HUDEP-2 (cell line): ENCODE data around the gene NOD1.
A peak's percentile ranks its signal among the peaks of the same experiment; 100 is the strongest.
"Not testable (repeated sequence)": the region's sequence is repeated elsewhere in the genome, so short reads cannot be mapped to it uniquely, and the experiment has no call there.

Experiments used
- DNase-seq, 76 experiments: peaks; one replicate each; lab custom pipeline; 2025; ENCODE audit not compliant: unreplicated experiment in 76 of 76; lab: John Stamatoyannopoulos, UW

The NOD1 gene

GRCh38 chr7:30505174-30505697, 26.7 kb upstream of the NOD1 start:
- peak in 1 of 76 experiments; percentile 78 for DNase-seq

- peak in 75 of 76 experiments; percentile 45 to 99 (median 98) for DNase-seq
Measured at GRCh38 chr7:30504301-30505173, 26.0 kb upstream of the NOD1 start, which contains the start of gene GGCT. TSS of gene GGCT (minus strand) at chr7:30504829. CDS start at chr7:30504709, 120 bp downstream.

DNA sequence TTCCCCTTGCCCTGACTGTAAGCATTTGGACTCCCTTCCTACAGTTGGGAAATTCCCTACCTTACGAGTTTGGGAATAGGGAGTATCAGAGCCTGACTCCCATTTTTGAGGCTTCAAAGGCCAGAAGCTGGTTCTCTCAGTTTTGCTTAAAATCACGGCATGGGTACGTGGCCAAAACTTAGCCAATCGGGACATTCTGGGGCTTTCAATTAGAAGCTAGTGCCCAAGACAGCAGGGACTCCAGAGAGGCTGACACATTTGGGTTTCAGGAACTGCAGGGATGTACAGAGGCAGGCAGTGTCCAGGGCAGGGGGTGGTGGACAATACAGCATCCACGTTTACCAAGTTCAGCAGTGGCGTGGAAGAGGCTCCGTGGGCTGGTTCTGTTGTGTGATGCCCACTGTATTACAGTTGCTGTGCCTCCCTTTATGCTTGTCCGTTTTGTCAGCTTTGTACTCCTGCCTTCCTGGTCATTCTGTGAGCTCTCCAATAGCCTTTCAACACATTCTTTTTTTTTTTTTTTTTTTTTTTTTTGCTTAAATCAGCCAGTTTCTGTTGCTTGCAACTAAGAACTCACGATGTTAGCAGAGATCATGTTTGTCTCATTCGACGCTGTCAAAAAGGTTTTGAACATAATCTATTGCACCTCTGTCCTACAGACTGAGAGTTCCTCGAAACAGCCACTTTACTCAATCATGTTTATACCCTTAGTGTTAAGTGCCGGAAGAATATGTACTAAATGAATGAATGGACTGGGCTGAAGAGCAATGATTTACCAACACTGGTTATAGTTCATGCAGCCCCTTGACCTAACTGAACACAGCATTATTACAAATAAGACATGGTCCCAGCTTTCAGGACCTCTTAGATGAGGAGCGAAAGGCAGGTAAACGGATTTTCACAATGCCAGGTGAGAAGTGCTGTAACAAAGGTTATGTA, 25.0 kb upstream of the NOD1 start:
- DNase-seq, result no peak

GRCh38 chr7:30502470-30503251, 24.1 kb upstream of the NOD1 start:
- DNase-seq, result no peak

DNA sequence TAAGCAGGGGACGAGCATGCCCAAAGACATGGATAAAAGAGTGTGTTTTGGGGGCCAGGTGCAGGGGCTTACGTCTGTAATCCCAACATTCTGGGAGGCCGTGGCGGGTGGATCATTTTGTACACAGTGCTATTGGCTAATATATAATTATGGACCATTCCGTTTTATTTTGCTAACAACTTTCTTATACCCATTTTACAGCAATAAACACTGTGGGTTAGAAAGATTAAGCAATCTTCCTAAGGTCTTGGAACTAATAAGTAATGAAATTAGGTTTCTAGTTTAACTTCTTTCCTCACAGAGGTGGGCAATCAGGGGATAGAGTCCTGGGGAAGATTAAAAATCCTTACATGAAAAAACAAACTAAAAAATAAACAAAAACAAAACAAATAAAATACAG, 22.7 kb upstream of the NOD1 start:
- no peak for DNase-seq

- DNase-seq, result no peak
Measured at GRCh38 chr7:30493228-30493627, 14.6 kb upstream of the NOD1 start.

DNA sequence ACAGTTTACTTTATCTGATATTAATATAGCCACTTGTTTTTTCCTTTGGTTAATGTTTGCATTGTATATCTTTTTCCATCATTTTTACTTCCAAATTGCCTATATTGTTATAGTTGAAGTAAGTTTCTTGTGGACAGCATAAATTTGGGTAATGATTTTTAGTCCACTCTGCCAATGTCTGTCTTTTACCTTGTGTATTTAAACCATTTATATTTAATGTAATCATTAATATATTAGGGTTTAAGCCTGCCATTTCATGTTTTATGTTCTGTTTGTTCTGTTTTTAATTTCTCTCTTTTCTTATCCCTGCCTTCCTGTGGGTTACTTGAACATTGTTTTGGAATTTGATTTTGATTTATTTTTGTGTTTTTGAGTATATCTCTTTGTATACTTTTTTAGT, 12.8 kb upstream of the NOD1 start:
- no peak for DNase-seq

DNA sequence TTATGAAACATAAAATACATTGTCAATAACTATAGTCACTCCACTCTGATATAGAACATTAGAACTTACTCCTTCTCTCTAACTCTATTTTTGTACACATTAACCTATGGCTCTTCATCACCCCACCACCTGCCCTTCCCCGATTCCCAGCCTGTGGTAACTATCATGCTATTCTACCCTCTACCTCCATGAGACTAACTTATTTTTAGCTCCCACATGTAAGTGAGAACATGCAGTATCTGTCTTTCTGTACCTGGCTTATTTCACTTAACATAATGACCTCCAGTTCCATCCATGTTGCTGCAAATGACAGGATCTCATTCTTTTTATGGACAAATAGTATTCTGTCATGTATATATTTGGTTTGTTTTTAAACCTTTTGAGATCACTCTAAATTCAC, 8.8 kb upstream of the NOD1 start:
- DNase-seq, result no peak

DNA sequence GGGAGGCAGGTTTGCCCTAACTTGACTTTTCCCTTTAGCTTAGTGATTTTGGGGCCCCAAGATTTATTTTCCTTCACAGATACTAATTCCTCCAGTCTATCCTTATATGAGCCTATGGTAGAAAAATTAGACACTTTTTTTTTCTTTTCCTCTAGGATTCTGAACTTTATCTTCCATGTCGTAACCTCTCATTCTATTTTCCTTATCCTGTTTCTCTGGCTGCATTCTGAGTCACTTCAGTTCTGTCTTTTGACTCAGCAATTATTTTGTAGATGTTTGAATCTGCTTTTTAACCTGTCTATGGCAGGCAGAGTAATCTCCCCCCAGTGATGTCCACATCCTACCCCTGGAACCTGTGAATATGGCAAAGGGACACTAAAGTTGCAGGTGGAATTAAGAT, 7.1 kb upstream of the NOD1 start:
- DNase-seq, result no peak

DNA sequence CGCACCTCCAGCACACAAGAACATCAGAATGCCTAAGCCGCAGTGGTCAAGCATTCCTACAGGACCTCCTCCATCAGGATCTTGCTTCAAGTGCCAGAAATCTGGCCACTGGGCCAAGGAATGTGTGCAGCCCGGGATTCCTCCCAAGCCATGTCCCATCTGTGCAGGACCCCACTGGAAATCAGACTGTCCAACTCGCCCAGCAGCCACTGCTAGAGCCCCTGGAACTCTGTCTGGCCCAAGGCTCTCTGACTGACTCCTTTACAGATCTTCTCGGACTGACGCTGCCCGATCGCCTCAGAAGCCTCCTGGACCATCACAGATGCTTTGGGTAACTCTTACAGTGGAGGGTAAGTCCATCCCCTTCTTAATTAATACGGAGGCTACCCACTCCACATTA, 2.8 kb upstream of the NOD1 start:
- DNase-seq, result not testable (repeated sequence)

GRCh38 chr7:30479202-30480120, 877 bp upstream of the NOD1 start:
- peak in 7 of 76 experiments; percentile 11 to 49 (median 26) for DNase-seq

GRCh38 chr7:30476459-30477145, 2.0 kb downstream of the NOD1 start:
- DNase-seq, result no peak

DNA sequence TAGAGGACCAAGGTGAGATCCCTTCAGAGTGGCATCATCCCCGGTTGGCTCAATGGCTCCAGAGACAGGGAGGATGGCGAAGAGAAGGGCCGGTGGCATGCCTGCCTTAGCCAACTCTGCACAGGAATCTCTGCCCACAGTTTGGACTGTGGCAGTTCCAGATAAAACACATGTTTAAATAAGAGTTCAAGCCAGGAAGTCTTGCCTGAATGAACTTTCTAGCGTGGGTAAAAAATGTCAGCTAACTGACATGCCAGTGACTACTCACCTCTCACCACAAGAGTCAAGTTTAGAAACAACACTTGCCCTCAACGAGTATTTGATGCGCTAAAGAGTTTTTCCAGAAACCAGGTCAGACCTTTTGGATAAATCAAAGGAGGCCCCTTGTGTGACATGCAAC, 3.0 kb downstream of the NOD1 start:
- DNase-seq, result no peak

- DNase-seq, result no peak
Measured at GRCh38 chr7:30474893-30475292, 3.7 kb downstream of the NOD1 start.

GRCh38 chr7:30474485-30474884, 4.1 kb downstream of the NOD1 start:
- no peak for DNase-seq

- no peak for DNase-seq
Measured at GRCh38 chr7:30473903-30474302, 4.7 kb downstream of the NOD1 start.

DNA sequence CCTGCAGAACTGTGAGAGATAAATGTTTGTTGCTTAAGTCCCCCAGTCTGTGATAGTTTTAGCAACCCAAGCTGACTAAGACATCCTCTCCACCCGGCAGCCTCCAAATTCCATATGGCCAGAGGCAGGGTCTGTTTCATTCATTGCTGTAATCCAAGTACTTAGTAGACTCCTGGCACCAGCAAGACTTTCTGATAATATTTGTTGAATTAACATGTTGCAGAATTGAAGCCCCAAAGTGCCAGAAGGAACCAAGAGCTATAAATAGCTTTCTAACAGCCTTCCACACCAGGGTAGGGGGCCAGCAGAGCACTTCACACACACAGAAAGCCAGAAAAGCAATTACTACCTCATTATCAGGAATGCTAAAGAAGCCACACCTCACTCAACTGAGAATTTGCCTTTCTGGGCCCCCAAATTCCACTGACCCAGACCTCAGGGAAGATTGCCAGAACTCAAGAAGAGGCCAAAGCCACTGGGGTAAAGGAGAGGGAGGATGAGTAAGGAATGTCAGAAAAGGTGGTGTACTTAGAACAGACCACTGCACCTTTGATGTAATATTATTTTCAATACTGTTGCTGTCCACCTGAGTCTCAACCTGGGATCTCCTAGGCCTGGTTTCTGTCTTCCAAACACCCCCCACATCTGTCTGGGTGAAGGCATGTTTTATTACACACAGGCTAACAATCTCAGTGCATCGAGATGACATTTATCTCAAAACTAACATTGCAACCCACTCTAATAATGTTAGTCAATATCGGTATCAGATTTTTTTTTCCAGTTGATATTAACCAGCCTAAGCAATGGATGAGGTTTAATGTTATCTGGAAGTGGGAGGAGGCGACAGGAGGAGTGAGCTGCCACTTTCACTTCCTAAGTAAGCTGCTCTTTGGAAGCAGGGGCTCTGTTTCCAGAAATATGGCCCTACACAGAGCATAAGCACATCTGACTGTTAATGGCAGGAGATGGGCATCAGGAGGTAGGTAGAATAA, 5.5 kb downstream of the NOD1 start:
- no peak for DNase-seq
